Stimulated activated CD4-positive, alpha-beta T cell treated with anti-CD3 and anti-CD28 coated beads, TNF-alpha, amount 100 ng/mL, for 4 hours (primary cell): ENCODE measurements around the gene C17orf114.
"Not testable (repeated sequence)": the region's sequence is repeated elsewhere in the genome, so short reads cannot be mapped to it uniquely, and the experiment has no call there.

Experiments used
- DNase-seq, 3 experiments: peaks; one replicate each; pipeline ENCODE4 v3.0.0-alpha.2; 2020; ENCODE audit warnings: low read depth in 3 of 3

The C17orf114 gene

GRCh38 chr17:4802228-4802627, at the start of gene C17orf114:
TSS of gene C17orf114 (minus strand) at chr17:4802328.
- DNase-seq: no peak

GRCh38 chr17:4851084-4851483, 49.0 kb upstream of the C17orf114 start:
- DNase-seq: no peak

- no peak for DNase-seq
These were observed 48.1 kb upstream of the C17orf114 start for GRCh38 chr17:4850246-4850645.

- no peak for DNase-seq
These were observed 46.9 kb upstream of the C17orf114 start for GRCh38 chr17:4849011-4849536.

GRCh38 chr17:4846635-4847390, 44.7 kb upstream of the C17orf114 start:
- no peak for DNase-seq

- no peak for DNase-seq
These were observed 43.0 kb upstream of the C17orf114 start for GRCh38 chr17:4845118-4845517.

GRCh38 chr17:4843321-4844000, 41.3 kb upstream of the C17orf114 start:
- no peak for DNase-seq

- DNase-seq: no peak
These were observed 40.2 kb upstream of the C17orf114 start for GRCh38 chr17:4842376-4842775.

GRCh38 chr17:4840893-4841242, 38.7 kb upstream of the C17orf114 start:
- DNase-seq: no peak

GRCh38 chr17:4839965-4840892, 38.1 kb upstream of the C17orf114 start:
- DNase-seq: no peak

GRCh38 chr17:4839221-4839620, 37.1 kb upstream of the C17orf114 start:
- no peak for DNase-seq

- no peak for DNase-seq
These were observed 36.2 kb upstream of the C17orf114 start for GRCh38 chr17:4838309-4838785.

- no peak for DNase-seq
These were observed 35.6 kb upstream of the C17orf114 start for GRCh38 chr17:4837471-4838308.

- no peak for DNase-seq
These were observed 34.1 kb upstream of the C17orf114 start for GRCh38 chr17:4836221-4836620.

GRCh38 chr17:4834681-4835020, 32.5 kb upstream of the C17orf114 start:
- no peak for DNase-seq

- DNase-seq: no peak
These were observed 32.0 kb upstream of the C17orf114 start for GRCh38 chr17:4833941-4834680.

- peak; percentile 73 to 81 (median 80) for DNase-seq
These were observed 31.2 kb upstream of the C17orf114 start, which contains the start of gene MINK1 for GRCh38 chr17:4833178-4833940. TSS of gene MINK1 (plus strand) at chr17:4833340. CDS start at chr17:4833584, 244 bp downstream.

- DNase-seq: not testable (repeated sequence)
These were observed 30.7 kb upstream of the C17orf114 start for GRCh38 chr17:4832829-4833177.

- DNase-seq: no peak
These were observed 25.3 kb upstream of the C17orf114 start for GRCh38 chr17:4827399-4827798.
